Heart left ventricle (tissue), 13 donors: ENCODE results near the gene PRKG1.

Experiments
- POLR2A ChIP-seq, 2 donors: fragments of 450-650 bp; IDR thresholded peaks; one replicate each; pipeline ENCODE4 v1.6.1; 2017; ENCODE audit warnings: antibody characterized with exemption in 2 of 2, mild to moderate bottlenecking in 2 of 2, moderate library complexity in 2 of 2
- TF ChIP-seq, protein P1 (sequence below), 12 donors: fragments of 200-600 bp; sonication (generic) in 4 of 12; IDR thresholded peaks; one replicate each; pipeline versions ENCODE4 v1.5.0 to v1.8.0; 2018 to 2022; ENCODE audit warnings: antibody characterized with exemption in 12 of 12, mild to moderate bottlenecking in 5 of 12
- donor health status: ischemic (EF 13 %, LVEDD 7.1; RV severe dilation, severe dysfunction).
- donor health status: DM: no; HTN: yes; CAD: no.
- donor health status: DM: no; HTN: no; CAD: no.
- donor health status: ischemic (EF 25% LVEDD 6.9; RV normal size, moderate dysfunction).
- donor health status: ischemic (EF 25% LVEDD 5.7; RV mildly dilated, moderate dysfunction).
- donor health status: ischemic (EF 35%, LVEDD 5.7; RV mildly dilated, moderate dysfunction).
- donor health status: nonischemic (EF 11% LVEDD 7.7; RV severe dilation, severe dysfunction).
- donor health status: DM: yes; HTN: yes; CAD: no.
- donor health status: PGD.
- donor health status: ischemic (EF 29% LVEDD 5.4; RV normal size, mild dysfunction).
- donor health status: nonischemic (EF 23%, LVEDD 6.1; RV moderate dilation, normal function).

DNA sequence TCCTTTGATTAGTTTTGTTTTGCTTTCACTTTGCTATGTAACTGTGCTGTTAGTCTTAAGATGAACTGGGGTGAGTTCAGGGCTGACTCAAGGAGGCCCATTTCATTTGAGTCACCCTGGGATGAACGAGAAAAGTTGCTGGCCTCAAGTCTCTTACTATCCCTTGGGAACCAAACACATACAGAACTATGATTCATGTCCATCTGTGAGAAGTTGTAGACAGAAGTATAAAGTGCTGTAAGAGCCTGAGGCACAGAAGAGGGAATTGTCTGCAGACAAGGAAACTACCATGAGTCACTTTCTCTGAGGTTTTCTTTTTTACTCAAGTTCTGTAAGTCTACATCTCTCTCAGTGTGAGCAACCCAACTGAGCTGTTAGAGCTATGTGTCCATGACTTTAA, 805.0 kb downstream of the PRKG1 start:
- TF ChIP-seq, protein P1, sequence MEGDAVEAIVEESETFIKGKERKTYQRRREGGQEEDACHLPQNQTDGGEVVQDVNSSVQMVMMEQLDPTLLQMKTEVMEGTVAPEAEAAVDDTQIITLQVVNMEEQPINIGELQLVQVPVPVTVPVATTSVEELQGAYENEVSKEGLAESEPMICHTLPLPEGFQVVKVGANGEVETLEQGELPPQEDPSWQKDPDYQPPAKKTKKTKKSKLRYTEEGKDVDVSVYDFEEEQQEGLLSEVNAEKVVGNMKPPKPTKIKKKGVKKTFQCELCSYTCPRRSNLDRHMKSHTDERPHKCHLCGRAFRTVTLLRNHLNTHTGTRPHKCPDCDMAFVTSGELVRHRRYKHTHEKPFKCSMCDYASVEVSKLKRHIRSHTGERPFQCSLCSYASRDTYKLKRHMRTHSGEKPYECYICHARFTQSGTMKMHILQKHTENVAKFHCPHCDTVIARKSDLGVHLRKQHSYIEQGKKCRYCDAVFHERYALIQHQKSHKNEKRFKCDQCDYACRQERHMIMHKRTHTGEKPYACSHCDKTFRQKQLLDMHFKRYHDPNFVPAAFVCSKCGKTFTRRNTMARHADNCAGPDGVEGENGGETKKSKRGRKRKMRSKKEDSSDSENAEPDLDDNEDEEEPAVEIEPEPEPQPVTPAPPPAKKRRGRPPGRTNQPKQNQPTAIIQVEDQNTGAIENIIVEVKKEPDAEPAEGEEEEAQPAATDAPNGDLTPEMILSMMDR (IDR thresholded peaks at IDR 0.05) = no peak
- TF ChIP-seq POLR2A (IDR thresholded peaks at IDR 0.05) = no peak
